BJ (cell line): ENCODE measurements around the gene WFIKKN1. TPM values are rescaled to one million over a fixed set of nuclear protein-coding genes. Genes with fewer than 3 reads are reported as not detected.

Experiments
- CTCF ChIA-PET: fragments of 350-600 bp; formaldehyde crosslinking; extraction: SDS; loops from one replicate; lab custom pipeline; 2021; ENCODE audit warnings: antibody characterized with exemption, inconsistent platforms; lab: Yijun Ruan, JAX
- POLR2A ChIA-PET: fragments of 300-600 bp; sonication (Branson Sonifier 250); formaldehyde crosslinking; extraction: SDS; loops from one replicate; lab custom pipeline; 2021; ENCODE audit warnings: antibody characterized with exemption; lab: Charles Lee
- DNase-seq: peaks from one replicate; pipeline ENCODE4 v3.0.0-alpha.2; 2011; ENCODE audit warnings: low read depth
- H3K27me3 ChIP-seq: 2 replicates; pipeline ENCODE4 v1.6.0; 2011; ENCODE audit warnings: low read length; ENCODE audit not compliant: control insufficient read depth, insufficient read depth
- H3K36me3 ChIP-seq: 2 replicates; pipeline ENCODE4 v1.5.1; 2011; ENCODE audit warnings: low read length; ENCODE audit not compliant: control insufficient read depth, insufficient read depth
- H3K4me3 ChIP-seq: 2 replicates; pipeline ENCODE4 v1.5.1; 2011; ENCODE audit warnings: low read depth, mild to moderate bottlenecking, control low read depth, low read length
- polyA plus RNA-seq: library from polyadenylated mRNA; depleted of rRNA; stranded (reverse); fragments of >200 nt; gene quantifications from 2 replicates; pipeline ENCODE4 v1.2.3, GENCODE V29; 2011
- TF ChIP-seq, protein P1 (sequence below): IDR thresholded peaks from 2 replicates; pipeline ENCODE4 v1.5.1; 2011; ENCODE audit warnings: low read depth, mild to moderate bottlenecking, control low read depth, inconsistent platforms, low read length, moderate library complexity; ENCODE audit not compliant: insufficient read depth

The WFIKKN1 gene
- polyA plus RNA-seq, 1 experiment: not detected

DNA sequence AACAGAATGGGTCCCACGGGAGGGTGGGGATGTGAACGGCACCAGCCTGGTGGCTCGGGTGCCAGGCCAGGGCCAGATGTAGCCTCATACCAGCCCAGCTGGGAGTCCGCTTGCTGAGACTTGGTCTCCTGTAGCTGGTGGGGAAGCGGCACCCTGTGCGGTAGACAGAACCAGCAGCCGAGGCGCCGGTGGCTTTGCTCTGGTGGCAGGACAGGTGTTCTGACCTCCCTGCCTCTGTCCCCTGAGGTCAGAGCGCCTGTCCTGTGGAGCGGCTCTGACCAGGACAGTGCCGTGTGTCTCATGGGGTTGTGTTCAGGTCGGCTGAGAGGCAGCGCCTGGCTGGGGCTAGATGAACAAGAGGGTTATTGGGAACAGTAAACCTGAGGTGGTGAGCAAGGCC, 20.8 kb upstream of the WFIKKN1 start:
- CTCF ChIA-PET: interaction anchor here (1.0 kb wide), 1 partner anchor 17 kb away, joined by 3 read pairs; no protein-coding TSS in a partner anchor
- TF ChIP-seq, protein P1, sequence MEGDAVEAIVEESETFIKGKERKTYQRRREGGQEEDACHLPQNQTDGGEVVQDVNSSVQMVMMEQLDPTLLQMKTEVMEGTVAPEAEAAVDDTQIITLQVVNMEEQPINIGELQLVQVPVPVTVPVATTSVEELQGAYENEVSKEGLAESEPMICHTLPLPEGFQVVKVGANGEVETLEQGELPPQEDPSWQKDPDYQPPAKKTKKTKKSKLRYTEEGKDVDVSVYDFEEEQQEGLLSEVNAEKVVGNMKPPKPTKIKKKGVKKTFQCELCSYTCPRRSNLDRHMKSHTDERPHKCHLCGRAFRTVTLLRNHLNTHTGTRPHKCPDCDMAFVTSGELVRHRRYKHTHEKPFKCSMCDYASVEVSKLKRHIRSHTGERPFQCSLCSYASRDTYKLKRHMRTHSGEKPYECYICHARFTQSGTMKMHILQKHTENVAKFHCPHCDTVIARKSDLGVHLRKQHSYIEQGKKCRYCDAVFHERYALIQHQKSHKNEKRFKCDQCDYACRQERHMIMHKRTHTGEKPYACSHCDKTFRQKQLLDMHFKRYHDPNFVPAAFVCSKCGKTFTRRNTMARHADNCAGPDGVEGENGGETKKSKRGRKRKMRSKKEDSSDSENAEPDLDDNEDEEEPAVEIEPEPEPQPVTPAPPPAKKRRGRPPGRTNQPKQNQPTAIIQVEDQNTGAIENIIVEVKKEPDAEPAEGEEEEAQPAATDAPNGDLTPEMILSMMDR: no peak
- POLR2A ChIA-PET: no interaction called here
- Histone ChIP-seq H3K27me3 (no peaks in the 10 kb centered on the region), H3K36me3 (peaks cover 1% of the 10 kb centered on the region; the same call in 1 of the 2 replicates), H3K4me3 (no peak overlapping the region)
- DNase-seq: no peak

DNA sequence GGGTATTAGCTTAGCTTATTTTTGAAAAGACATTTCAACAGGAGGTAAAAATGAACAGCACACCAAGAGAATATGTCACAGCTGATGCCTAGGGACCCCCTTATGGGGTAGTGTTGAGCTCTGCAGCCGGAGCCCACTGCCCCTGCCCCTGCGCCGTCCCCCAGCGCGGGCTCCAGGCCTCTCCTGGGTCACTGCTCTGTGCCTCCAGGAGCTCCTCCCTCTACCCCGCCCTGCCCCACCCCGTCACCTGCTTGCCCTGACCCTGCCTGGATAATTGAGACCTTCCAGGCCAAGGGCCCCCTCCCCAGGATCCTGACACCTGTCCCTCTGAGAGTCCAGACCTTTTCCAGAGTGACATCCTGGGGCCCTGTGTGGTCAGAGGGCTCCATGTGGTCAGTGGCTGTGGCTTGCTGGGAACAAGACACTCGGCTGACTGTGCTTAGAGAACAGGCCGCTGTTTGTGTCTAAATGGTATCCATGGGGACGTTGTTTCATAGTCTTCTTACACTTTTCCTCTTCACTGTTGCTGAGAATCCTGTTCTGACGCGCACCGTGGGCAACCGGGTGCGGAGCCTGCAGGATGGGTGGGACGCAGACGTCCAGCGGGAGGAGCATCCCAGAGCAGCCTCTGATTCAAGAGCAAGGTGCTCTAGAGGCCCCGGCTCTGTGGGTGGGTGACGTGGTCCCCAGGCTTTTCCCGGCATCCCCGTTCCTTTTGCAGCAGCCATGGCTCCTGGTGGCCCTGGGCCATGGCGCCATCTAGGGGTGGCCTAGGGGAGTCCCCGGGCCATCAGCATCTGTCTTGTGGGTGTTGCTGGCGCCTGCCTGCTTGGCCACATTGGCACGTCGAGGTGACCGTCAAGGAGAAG, 20.0 kb upstream of the WFIKKN1 start:
- TF ChIP-seq, protein P1: peak; percentile 54
- DNase-seq: no peak
- Histone ChIP-seq H3K36me3 (peaks cover 1% of the 10 kb centered on the region; the same call in 1 of the 2 replicates), H3K4me3 (no peak overlapping the region), H3K27me3 (no peaks in the 10 kb centered on the region)
- CTCF ChIA-PET: no interaction called here
- POLR2A ChIA-PET: no interaction called here

DNA sequence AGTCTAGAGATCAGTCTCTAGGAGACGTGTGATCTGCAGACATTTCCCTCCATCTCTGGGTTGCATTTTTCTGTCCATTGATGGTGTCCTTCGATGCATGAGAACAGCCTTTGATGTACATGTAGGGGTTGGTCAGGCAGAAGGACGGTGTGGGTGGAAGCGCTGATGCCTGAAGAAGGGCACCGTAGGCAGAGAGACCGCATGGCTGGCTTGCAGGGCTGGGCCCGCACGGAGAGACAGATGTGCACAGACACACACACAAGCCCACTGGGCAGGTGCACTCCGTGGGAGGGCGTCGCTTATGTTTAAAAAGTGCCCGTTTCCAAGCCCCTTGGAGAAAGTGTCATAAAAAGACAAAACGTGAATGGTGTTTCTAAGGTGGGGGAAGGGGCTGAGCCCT, 15.7 kb upstream of the WFIKKN1 start:
- Histone ChIP-seq H3K4me3 (no peak overlapping the region), H3K36me3 (peaks cover 1% of the 10 kb centered on the region; the same call in 1 of the 2 replicates), H3K27me3 (no peaks in the 10 kb centered on the region)
- DNase-seq: no peak
- POLR2A ChIA-PET: no interaction called here
- CTCF ChIA-PET: no interaction called here
- TF ChIP-seq, protein P1: no peak

DNA sequence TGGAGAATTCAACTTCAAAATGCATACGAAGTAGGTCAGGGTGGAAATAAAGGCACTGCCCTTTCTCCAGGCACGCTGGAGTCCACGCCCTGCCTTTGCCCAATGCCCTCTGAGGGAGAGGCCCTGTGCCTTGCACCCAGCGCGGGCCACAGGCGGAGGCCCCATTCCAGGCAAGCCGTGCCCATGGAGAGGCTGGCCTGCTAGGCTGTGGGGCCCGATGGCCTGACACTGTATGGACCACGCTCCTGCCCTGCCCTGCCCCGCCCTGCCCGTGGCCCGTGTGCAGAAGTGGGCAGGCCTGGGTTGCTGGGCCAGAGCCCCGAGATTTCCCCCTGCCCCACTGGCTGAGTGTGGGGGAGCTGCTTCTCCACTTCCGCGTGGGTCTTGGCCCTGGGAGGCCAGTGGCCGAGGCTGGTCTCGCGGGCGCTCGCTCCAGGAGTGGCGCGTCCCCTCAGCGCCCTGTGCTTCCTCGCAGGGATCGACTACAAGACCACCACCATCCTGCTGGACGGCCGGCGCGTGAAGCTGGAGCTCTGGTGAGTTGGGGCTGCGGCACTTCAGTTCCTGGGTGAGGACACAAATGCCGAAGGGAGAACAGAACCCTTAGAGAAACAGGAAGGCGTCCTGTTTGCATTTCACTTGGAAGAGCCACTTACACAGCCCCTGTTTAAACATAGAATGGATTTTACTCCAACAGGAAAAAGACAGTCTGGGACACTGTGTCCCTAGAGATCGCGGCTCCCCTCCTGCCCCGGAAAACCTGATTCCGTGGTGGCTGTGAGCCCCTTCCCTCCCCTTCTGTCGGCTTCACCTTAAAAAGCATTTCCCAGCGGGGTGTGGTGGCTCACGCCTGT, 13.8 kb upstream of the WFIKKN1 start:
- no peak for DNase-seq
- ChIA-PET CTCF (no interaction called here), POLR2A (no interaction called here)
- Histone ChIP-seq H3K4me3 (no peak overlapping the region), H3K36me3 (peaks cover 1% of the 10 kb centered on the region; the same call in 1 of the 2 replicates), H3K27me3 (no peaks in the 10 kb centered on the region)
- TF ChIP-seq, protein P1: no peak

DNA sequence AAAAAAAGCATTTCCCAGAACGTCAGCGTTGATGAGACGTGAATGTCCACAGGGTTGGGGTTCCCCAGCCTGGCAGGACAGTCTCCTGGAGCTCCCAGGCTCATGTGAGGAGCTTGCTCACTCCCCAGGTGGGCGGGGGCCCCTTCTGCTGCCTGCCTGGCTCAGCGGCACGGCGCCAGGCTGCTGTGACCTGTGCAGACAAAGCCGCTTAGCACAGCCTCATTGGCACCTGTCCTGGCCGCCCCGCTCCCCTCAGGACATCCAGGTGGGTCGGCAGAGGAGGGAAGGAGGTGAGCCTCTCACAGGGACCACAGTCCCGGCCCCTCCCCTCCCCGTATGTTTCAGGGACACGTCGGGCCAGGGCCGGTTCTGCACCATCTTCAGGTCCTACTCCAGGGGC, 12.9 kb upstream of the WFIKKN1 start:
- CTCF ChIA-PET: no interaction called here
- Histone ChIP-seq H3K27me3 (no peaks in the 10 kb centered on the region), H3K36me3 (peaks cover 1% of the 10 kb centered on the region; the same call in 1 of the 2 replicates), H3K4me3 (no peak overlapping the region)
- no peak for DNase-seq
- POLR2A ChIA-PET: no interaction called here
- TF ChIP-seq, protein P1: no peak
